Activated T-cell treated with anti-CD3 and anti-CD28 coated beads, Interleukin-2, amount 50 U/mL, for 24 hours (primary cell): ENCODE measurements around the gene ASCC2.
A peak's percentile ranks its signal among the peaks of the same experiment; 100 is the strongest.

ENCODE experiments used
- DNase-seq: peaks from one replicate; pipeline ENCODE4 v3.0.0-alpha.2; 2020
- H3K27ac Mint-ChIP-seq: 2 replicates; pipeline ENCODE4 v1.8.0; 2020; ENCODE audit warnings: mild to moderate bottlenecking, mixed read lengths
- H3K27me3 Mint-ChIP-seq: 2 replicates; pipeline ENCODE4 v1.8.0; 2020; ENCODE audit warnings: mixed read lengths
- H3K36me3 Mint-ChIP-seq: 2 replicates; pipeline ENCODE4 v1.8.0; 2020; ENCODE audit warnings: low read depth, mixed read lengths
- H3K4me1 Mint-ChIP-seq: 2 replicates; pipeline ENCODE4 v1.8.0; 2020; ENCODE audit warnings: low read depth, mixed read lengths
- H3K4me3 Mint-ChIP-seq: 2 replicates; pipeline ENCODE4 v1.8.0; 2020; ENCODE audit warnings: mild to moderate bottlenecking, moderate library complexity, mixed read lengths
- H3K9me3 Mint-ChIP-seq: 2 replicates; pipeline ENCODE4 v1.8.0; 2020; ENCODE audit warnings: mixed read lengths

ASCC2 gene

GRCh38 chr22:29837741-29838598 is at the start of gene ASCC2:
TSS of gene ASCC2 (minus strand) at chr22:29838274. CDS start at chr22:29832325, 5,949 bp downstream.
- H3K4me1 Mint-ChIP-seq, result peaks cover 37% of the 10 kb centered on the region
- peak within 1 kb of the TSS; percentile 95 for H3K27ac Mint-ChIP-seq
- no peaks in the 10 kb centered on the region for H3K27me3 Mint-ChIP-seq
- H3K36me3 Mint-ChIP-seq, result peaks cover 32% of the 10 kb centered on the region
- peak within 1 kb of the TSS; percentile 87 for H3K4me3 Mint-ChIP-seq
- no peaks in the 10 kb centered on the region for H3K9me3 Mint-ChIP-seq
- peak; percentile 99 for DNase-seq

GRCh38 chr22:29887358-29887757 is 49.3 kb upstream of the ASCC2 start:
- Mint-ChIP-seq H3K9me3 (no peaks in the 10 kb centered on the region), H3K27ac (no peak overlapping the region)
- no peak for DNase-seq

GRCh38 chr22:29886596-29886995 is 48.5 kb upstream of the ASCC2 start:
- H3K36me3 Mint-ChIP-seq, result peaks cover 5% of the 10 kb centered on the region
- no peak overlapping the region for H3K27ac Mint-ChIP-seq
- H3K9me3 Mint-ChIP-seq, result no peaks in the 10 kb centered on the region
- H3K4me1 Mint-ChIP-seq, result peaks cover 22% of the 10 kb centered on the region
- no peaks in the 10 kb centered on the region for H3K27me3 Mint-ChIP-seq
- DNase-seq, result no peak
- no peak overlapping the region for H3K4me3 Mint-ChIP-seq

More at GRCh38 chr22:29887358-29887757, 49.3 kb upstream of the ASCC2 start:
- Mint-ChIP-seq H3K4me3 (no peak overlapping the region), H3K36me3 (peaks cover 5% of the 10 kb centered on the region), H3K4me1 (peaks cover 27% of the 10 kb centered on the region), H3K27me3 (no peaks in the 10 kb centered on the region)

- no peak overlapping the region for H3K4me3 Mint-ChIP-seq
- peaks cover 5% of the 10 kb centered on the region for H3K36me3 Mint-ChIP-seq
- H3K4me1 Mint-ChIP-seq, result peaks cover 19% of the 10 kb centered on the region
- DNase-seq, result no peak
- no peak overlapping the region for H3K27ac Mint-ChIP-seq
- H3K9me3 Mint-ChIP-seq, result no peaks in the 10 kb centered on the region
- H3K27me3 Mint-ChIP-seq, result no peaks in the 10 kb centered on the region
These were observed 47.5 kb upstream of the ASCC2 start for GRCh38 chr22:29885610-29886009.

- H3K4me1 Mint-ChIP-seq, result peaks cover 13% of the 10 kb centered on the region
- H3K27ac Mint-ChIP-seq, result peak overlapping the region; percentile 86
- H3K4me3 Mint-ChIP-seq, result peak overlapping the region; percentile 90
- H3K27me3 Mint-ChIP-seq, result no peaks in the 10 kb centered on the region
- no peaks in the 10 kb centered on the region for H3K9me3 Mint-ChIP-seq
- no peak for DNase-seq
- peaks cover 5% of the 10 kb centered on the region for H3K36me3 Mint-ChIP-seq
These were observed 45.7 kb upstream of the ASCC2 start for GRCh38 chr22:29883775-29884097.

- Mint-ChIP-seq H3K4me1 (peaks cover 10% of the 10 kb centered on the region), H3K36me3 (peaks cover 5% of the 10 kb centered on the region), H3K9me3 (no peaks in the 10 kb centered on the region), H3K27me3 (no peaks in the 10 kb centered on the region), H3K4me3 (peak within 1 kb of the TSS; percentile 90), H3K27ac (peak within 1 kb of the TSS; percentile 86)
- DNase-seq, result peak; percentile 98
These were observed 45.1 kb upstream of the ASCC2 start, which contains the start of gene MTMR3 for GRCh38 chr22:29883045-29883774. TSS of gene MTMR3 (plus strand) at chr22:29883174. CDS start at chr22:29971060, 87,886 bp downstream.

- no peaks in the 10 kb centered on the region for H3K9me3 Mint-ChIP-seq
- no peaks in the 10 kb centered on the region for H3K27me3 Mint-ChIP-seq
- peaks cover 5% of the 10 kb centered on the region for H3K36me3 Mint-ChIP-seq
- peaks cover 9% of the 10 kb centered on the region for H3K4me1 Mint-ChIP-seq
- DNase-seq, result no peak
- peak overlapping the region; percentile 90 for H3K4me3 Mint-ChIP-seq
- H3K27ac Mint-ChIP-seq, result no peak overlapping the region
These were observed 44.6 kb upstream of the ASCC2 start for GRCh38 chr22:29882716-29883044.

- Mint-ChIP-seq H3K9me3 (no peaks in the 10 kb centered on the region), H3K4me1 (peaks cover 9% of the 10 kb centered on the region), H3K27ac (no peak overlapping the region), H3K27me3 (no peaks in the 10 kb centered on the region), H3K36me3 (peaks cover 5% of the 10 kb centered on the region), H3K4me3 (no peak overlapping the region)
- DNase-seq, result no peak
These were observed 41.7 kb upstream of the ASCC2 start for GRCh38 chr22:29879753-29880152.

- Mint-ChIP-seq H3K4me3 (no peak overlapping the region), H3K27me3 (no peaks in the 10 kb centered on the region), H3K27ac (no peak overlapping the region), H3K36me3 (no peaks in the 10 kb centered on the region), H3K9me3 (no peaks in the 10 kb centered on the region), H3K4me1 (no peaks in the 10 kb centered on the region)
- DNase-seq, result no peak
These were observed 39.5 kb upstream of the ASCC2 start for GRCh38 chr22:29877620-29878019.

GRCh38 chr22:29873943-29874342 is 35.9 kb upstream of the ASCC2 start:
- DNase-seq, result no peak
- Mint-ChIP-seq H3K36me3 (no peaks in the 10 kb centered on the region), H3K27ac (no peak overlapping the region), H3K27me3 (no peaks in the 10 kb centered on the region), H3K4me3 (no peak overlapping the region), H3K4me1 (peaks cover 7% of the 10 kb centered on the region), H3K9me3 (no peaks in the 10 kb centered on the region)

- no peaks in the 10 kb centered on the region for H3K27me3 Mint-ChIP-seq
- no peak overlapping the region for H3K27ac Mint-ChIP-seq
- no peaks in the 10 kb centered on the region for H3K36me3 Mint-ChIP-seq
- H3K4me1 Mint-ChIP-seq, result peaks cover 7% of the 10 kb centered on the region
- no peaks in the 10 kb centered on the region for H3K9me3 Mint-ChIP-seq
- DNase-seq, result no peak
- H3K4me3 Mint-ChIP-seq, result no peak overlapping the region
These were observed 34.9 kb upstream of the ASCC2 start for GRCh38 chr22:29872989-29873388.

- Mint-ChIP-seq H3K4me3 (no peak overlapping the region), H3K36me3 (no peaks in the 10 kb centered on the region), H3K4me1 (peaks cover 7% of the 10 kb centered on the region), H3K27ac (no peak overlapping the region), H3K9me3 (no peaks in the 10 kb centered on the region), H3K27me3 (no peaks in the 10 kb centered on the region)
- DNase-seq, result no peak
These were observed 34.2 kb upstream of the ASCC2 start for GRCh38 chr22:29872144-29872893.

GRCh38 chr22:29871684-29872083 is 33.6 kb upstream of the ASCC2 start:
- H3K27me3 Mint-ChIP-seq, result no peaks in the 10 kb centered on the region
- no peaks in the 10 kb centered on the region for H3K36me3 Mint-ChIP-seq
- no peak overlapping the region for H3K27ac Mint-ChIP-seq

GRCh38 chr22:29870574-29870973 is 32.5 kb upstream of the ASCC2 start:
- H3K27me3 Mint-ChIP-seq, result no peaks in the 10 kb centered on the region

More at GRCh38 chr22:29871684-29872083, 33.6 kb upstream of the ASCC2 start:
- H3K4me1 Mint-ChIP-seq, result peaks cover 7% of the 10 kb centered on the region
- DNase-seq, result no peak
- H3K9me3 Mint-ChIP-seq, result no peaks in the 10 kb centered on the region
- no peak overlapping the region for H3K4me3 Mint-ChIP-seq

More at GRCh38 chr22:29870574-29870973, 32.5 kb upstream of the ASCC2 start:
- no peak for DNase-seq
- Mint-ChIP-seq H3K4me1 (peaks cover 7% of the 10 kb centered on the region), H3K9me3 (no peaks in the 10 kb centered on the region), H3K27ac (no peak overlapping the region), H3K36me3 (no peaks in the 10 kb centered on the region), H3K4me3 (no peak overlapping the region)
